Measurements from ENCODE around the gene ZNF536. TPM values are rescaled to one million over a fixed set of nuclear protein-coding genes. Genes with fewer than 3 reads are reported as not detected.

The ZNF536 gene
- total RNA-seq (2022; extraction: Qiagen RNA extraction): 0.02 TPM in 1 of 5 replicates, not detected in the others

GRCh38 chr19:30371960-30372824 is at the start of gene ZNF536:
TSS of gene ZNF536 (plus strand) at chr19:30372384. CDS start at chr19:30443563, 71,179 bp downstream.

Data from A549 treated with AZD2906 at 1 μM for 4 hours (cell line).